B cell (primary cell): Measurements from ENCODE around the gene DUSP9.

Experiments
- CTCF ChIP-seq: fragments of 200-600 bp; IDR thresholded peaks from one replicate; pipeline ENCODE4 v1.8.0; 2022; ENCODE audit warnings: antibody characterized with exemption, mild to moderate bottlenecking
- EZH2 ChIP-seq: IDR thresholded peaks from 2 replicates; pipeline ENCODE4 v1.6.1; 2012; ENCODE audit warnings: borderline replicate concordance, low read depth, mild to moderate bottlenecking, moderate library complexity, low read length; ENCODE audit not compliant: insufficient read depth, poor library complexity, severe bottlenecking

GRCh38 chrX:153667281-153667955 is 20.4 kb downstream of the DUSP9 start:
- TF ChIP-seq CTCF (no peak), EZH2 (no peak)
